Measurements from ENCODE around the gene WNT1. TPM values are rescaled to one million over a fixed set of nuclear protein-coding genes. Genes with fewer than 3 reads are reported as not detected.
A peak's percentile ranks its signal among the peaks of the same experiment; 100 is the strongest.

The WNT1 gene
- total and polyA plus RNA-seq, 10 of the 15 experiments (the other 5 are each of a cell fraction or from before 2014, with no cell fraction given): not detected

- TF ChIP-seq POU2F2 (IDR thresholded peaks at IDR 0.05; ENCODE audit: borderline replicate concordance, low read depth, low read length) (0 out of 3 replicates have a peak, but pooled peaks have one; percentile 15), ASH2L (IDR thresholded peaks at IDR 0.05; ENCODE audit: borderline replicate concordance, low read depth) (no peak), BCL11A (IDR thresholded peaks at IDR 0.05; ENCODE audit: low read depth, low read length) (0 out of 2 replicates have a peak, but pooled peaks have one; percentile 5), TCF12 (IDR thresholded peaks at IDR 0.05; ENCODE audit: low read depth, low read length) (peak; percentile 18; the same call in 1 of the 2 replicates), BHLHE40 (IDR thresholded peaks at IDR 0.05; ENCODE audit: borderline replicate concordance in 1 of 2, low read depth in 2 of 2, low read length in 1 of 2) (peak; percentile 40 to 46; a peak in 2 of 4 replicates), FOS (IDR thresholded peaks at IDR 0.05; ENCODE audit: borderline replicate concordance, extremely low read depth, insufficient read length) (no peak), NR2F1 (conservative IDR thresholded peaks at IDR 0.05) (no peak), E4F1 (IDR thresholded peaks at IDR 0.05; ENCODE audit: borderline replicate concordance, partially characterized antibody) (no peak), RFX5 (IDR thresholded peaks at IDR 0.05; ENCODE audit: low read depth, low read length) (no peak), YY1 (IDR thresholded peaks at IDR 0.05; ENCODE audit: low read depth, low read length) (0 out of 2 replicates have a peak, but pooled peaks have one; percentile 12), NFYB (IDR thresholded peaks at IDR 0.05; ENCODE audit: insufficient read depth, low read depth, low read length) (no peak), CBFB (IDR thresholded peaks at IDR 0.05; ENCODE audit: low read depth) (peak; percentile 52; the same call in 1 of the 2 replicates), DPF2 (IDR thresholded peaks at IDR 0.05) (0 out of 2 replicates have a peak, but pooled peaks have one; percentile 18), TCF7 (IDR thresholded peaks at IDR 0.05; ENCODE audit: borderline replicate concordance) (no peak), POLR2A (IDR thresholded peaks at IDR 0.05; ENCODE audit: low read depth, low read length) (0 out of 2 replicates have a peak, but pooled peaks have one; percentile 64), KAT2A (conservative IDR thresholded peaks at IDR 0.05; ENCODE audit: control insufficient read depth, low read depth, low read length) (no peak), EP300 (IDR thresholded peaks at IDR 0.05; ENCODE audit: borderline replicate concordance in 1 of 2, control insufficient read depth in 1 of 2, low read depth in 2 of 2, low read length in 2 of 2) (no peak), IKZF1 (conservative IDR thresholded peaks at IDR 0.05) (0 out of 2 replicates have a peak, but pooled peaks have one; percentile 24), KLF5 (IDR thresholded peaks at IDR 0.05; ENCODE audit: partially characterized antibody) (no peak)
These were observed 21.4 kb downstream of the WNT1 start, which contains the start of gene DDN (continued) for GRCh38 chr12:48999371-49000131.

Data from GM12878 (cell line).